Measurements from ENCODE around the gene WDHD1.

- TF ChIP-seq, protein P1, sequence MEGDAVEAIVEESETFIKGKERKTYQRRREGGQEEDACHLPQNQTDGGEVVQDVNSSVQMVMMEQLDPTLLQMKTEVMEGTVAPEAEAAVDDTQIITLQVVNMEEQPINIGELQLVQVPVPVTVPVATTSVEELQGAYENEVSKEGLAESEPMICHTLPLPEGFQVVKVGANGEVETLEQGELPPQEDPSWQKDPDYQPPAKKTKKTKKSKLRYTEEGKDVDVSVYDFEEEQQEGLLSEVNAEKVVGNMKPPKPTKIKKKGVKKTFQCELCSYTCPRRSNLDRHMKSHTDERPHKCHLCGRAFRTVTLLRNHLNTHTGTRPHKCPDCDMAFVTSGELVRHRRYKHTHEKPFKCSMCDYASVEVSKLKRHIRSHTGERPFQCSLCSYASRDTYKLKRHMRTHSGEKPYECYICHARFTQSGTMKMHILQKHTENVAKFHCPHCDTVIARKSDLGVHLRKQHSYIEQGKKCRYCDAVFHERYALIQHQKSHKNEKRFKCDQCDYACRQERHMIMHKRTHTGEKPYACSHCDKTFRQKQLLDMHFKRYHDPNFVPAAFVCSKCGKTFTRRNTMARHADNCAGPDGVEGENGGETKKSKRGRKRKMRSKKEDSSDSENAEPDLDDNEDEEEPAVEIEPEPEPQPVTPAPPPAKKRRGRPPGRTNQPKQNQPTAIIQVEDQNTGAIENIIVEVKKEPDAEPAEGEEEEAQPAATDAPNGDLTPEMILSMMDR (IDR thresholded peaks at IDR 0.05 in 8 of 11, conservative IDR thresholded peaks at IDR 0.05 in 3 of 11), result no peak
- TF ChIP-seq POLR2A (IDR thresholded peaks at IDR 0.05) (no peak), POLR2AphosphoS5 (IDR thresholded peaks at IDR 0.05) (no peak)
These were observed 26.5 kb downstream of the WDHD1 start for GRCh38 chr14:55000381-55000780.
